Measurements from ENCODE around the gene DNM3.

DNM3 gene

GRCh38 chr1:172107316-172107975 lies 266.1 kb downstream of the DNM3 start:
- no peak for DNase-seq (ENCODE audit: low read depth)

- DNase-seq (ENCODE audit: low read depth) = no peak
Measured at GRCh38 chr1:172108161-172108893, 267.0 kb downstream of the DNM3 start.

- DNase-seq (ENCODE audit: low read depth) = no peak
Measured at GRCh38 chr1:172109359-172109758, 268.1 kb downstream of the DNM3 start.

GRCh38 chr1:172112576-172112975 lies 271.3 kb downstream of the DNM3 start:
- no peak for DNase-seq (ENCODE audit: low read depth)

- peak; percentile 10 for DNase-seq (ENCODE audit: low read depth)
Measured at GRCh38 chr1:172117800-172118199, 276.5 kb downstream of the DNM3 start.

- DNase-seq (ENCODE audit: low read depth) = no peak
Measured at GRCh38 chr1:172118618-172119017, 277.3 kb downstream of the DNM3 start.

- no peak for DNase-seq (ENCODE audit: low read depth)
Measured at GRCh38 chr1:172119184-172119583, 277.9 kb downstream of the DNM3 start.

- no peak for DNase-seq (ENCODE audit: low read depth)
Measured at GRCh38 chr1:172120381-172120780, 279.1 kb downstream of the DNM3 start.

- DNase-seq (ENCODE audit: low read depth) = no peak
Measured at GRCh38 chr1:172121081-172121717, 279.9 kb downstream of the DNM3 start.

- DNase-seq (ENCODE audit: low read depth) = no peak
Measured at GRCh38 chr1:172122381-172122780, 281.1 kb downstream of the DNM3 start.

- DNase-seq (ENCODE audit: low read depth) = no peak
Measured at GRCh38 chr1:172125250-172125649, 284.0 kb downstream of the DNM3 start.

- no peak for DNase-seq (ENCODE audit: low read depth)
Measured at GRCh38 chr1:172125812-172126430, 284.6 kb downstream of the DNM3 start.

GRCh38 chr1:172132836-172133235 lies 291.5 kb downstream of the DNM3 start:
- DNase-seq (ENCODE audit: low read depth) = no peak

GRCh38 chr1:172134087-172134731 lies 292.9 kb downstream of the DNM3 start:
- no peak for DNase-seq (ENCODE audit: low read depth)

GRCh38 chr1:172135076-172135672 lies 293.9 kb downstream of the DNM3 start:
- DNase-seq (ENCODE audit: low read depth) = peak; percentile 16

GRCh38 chr1:172135978-172136610 lies 294.8 kb downstream of the DNM3 start:
- DNase-seq (ENCODE audit: low read depth) = no peak

GRCh38 chr1:172136925-172137324 lies 295.6 kb downstream of the DNM3 start:
- no peak for DNase-seq (ENCODE audit: low read depth)

GRCh38 chr1:172137703-172138454 lies 296.6 kb downstream of the DNM3 start:
- no peak for DNase-seq (ENCODE audit: low read depth)

GRCh38 chr1:172138634-172139033 lies 297.3 kb downstream of the DNM3 start:
- DNase-seq (ENCODE audit: low read depth) = no peak

- no peak for DNase-seq (ENCODE audit: low read depth)
Measured at GRCh38 chr1:172139196-172139595, 297.9 kb downstream of the DNM3 start.

- no peak for DNase-seq (ENCODE audit: low read depth)
Measured at GRCh38 chr1:172140072-172140471, 298.8 kb downstream of the DNM3 start.

Data from stimulated activated CD8-positive, alpha-beta memory T cell treated with anti-CD3 and anti-CD28 coated beads, Interleukin-12 subunit alpha, Interleukin-12 subunit beta, amount 100 ng/mL, for 1 hour (primary cell).